ENCODE measurements around the gene CAND2. TPM values are rescaled to one million over a fixed set of nuclear protein-coding genes. Genes with fewer than 3 reads are reported as not detected.
A peak's percentile ranks its signal among the peaks of the same experiment; 100 is the strongest.

Gene CAND2
- total RNA-seq, 1 donor from 2014 or later = 76.2 TPM

DNA sequence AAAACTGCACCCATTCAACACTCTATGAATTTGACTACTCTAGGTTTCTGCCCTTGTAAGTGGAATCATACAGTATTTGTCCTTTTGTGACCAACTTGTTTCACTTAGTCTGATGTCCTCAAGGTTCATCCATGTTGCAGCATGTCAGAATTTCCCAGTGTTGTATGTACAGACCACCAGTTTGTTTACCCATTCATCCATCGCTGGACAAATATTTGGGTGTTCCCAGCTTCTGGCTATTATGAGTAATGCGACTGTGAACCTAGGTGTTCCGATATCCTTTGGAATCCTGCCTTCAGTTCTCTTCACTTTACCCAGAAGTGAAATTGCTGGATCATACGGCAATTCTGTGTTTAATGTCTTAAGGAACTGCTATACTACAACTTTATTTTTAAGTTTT, 32.3 kb downstream of the CAND2 start:
- H3K4me1 ChIP-seq = peaks cover 9% of the 10 kb centered on the region
- H3K36me3 ChIP-seq = peaks cover 93% of the 10 kb centered on the region
- intact Hi-C loops (cut with micrococcal nuclease) = no loop called here
- H3K4me3 ChIP-seq = no peak overlapping the region
- TF ChIP-seq, protein P1, sequence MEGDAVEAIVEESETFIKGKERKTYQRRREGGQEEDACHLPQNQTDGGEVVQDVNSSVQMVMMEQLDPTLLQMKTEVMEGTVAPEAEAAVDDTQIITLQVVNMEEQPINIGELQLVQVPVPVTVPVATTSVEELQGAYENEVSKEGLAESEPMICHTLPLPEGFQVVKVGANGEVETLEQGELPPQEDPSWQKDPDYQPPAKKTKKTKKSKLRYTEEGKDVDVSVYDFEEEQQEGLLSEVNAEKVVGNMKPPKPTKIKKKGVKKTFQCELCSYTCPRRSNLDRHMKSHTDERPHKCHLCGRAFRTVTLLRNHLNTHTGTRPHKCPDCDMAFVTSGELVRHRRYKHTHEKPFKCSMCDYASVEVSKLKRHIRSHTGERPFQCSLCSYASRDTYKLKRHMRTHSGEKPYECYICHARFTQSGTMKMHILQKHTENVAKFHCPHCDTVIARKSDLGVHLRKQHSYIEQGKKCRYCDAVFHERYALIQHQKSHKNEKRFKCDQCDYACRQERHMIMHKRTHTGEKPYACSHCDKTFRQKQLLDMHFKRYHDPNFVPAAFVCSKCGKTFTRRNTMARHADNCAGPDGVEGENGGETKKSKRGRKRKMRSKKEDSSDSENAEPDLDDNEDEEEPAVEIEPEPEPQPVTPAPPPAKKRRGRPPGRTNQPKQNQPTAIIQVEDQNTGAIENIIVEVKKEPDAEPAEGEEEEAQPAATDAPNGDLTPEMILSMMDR (IDR thresholded peaks at IDR 0.05; ENCODE audit: borderline replicate concordance) = no peak
- DNase-seq = no peak
- H3K9me3 ChIP-seq (replicated peaks) = no peaks in the 10 kb centered on the region
- no peak overlapping the region for H3K27ac ChIP-seq (replicated peaks)
- no peaks in the 10 kb centered on the region for H3K27me3 ChIP-seq (ENCODE audit: low read depth)

GRCh38 chr3:12829404-12829803, 32.9 kb downstream of the CAND2 start:
- TF ChIP-seq, protein P1 (IDR thresholded peaks at IDR 0.05; ENCODE audit: borderline replicate concordance) = no peak
- no peak overlapping the region for H3K27ac ChIP-seq (replicated peaks)
- H3K4me3 ChIP-seq = no peak overlapping the region
- DNase-seq = no peak
- H3K9me3 ChIP-seq (replicated peaks) = no peaks in the 10 kb centered on the region
- no peaks in the 10 kb centered on the region for H3K27me3 ChIP-seq (ENCODE audit: low read depth)
- intact Hi-C loops (cut with micrococcal nuclease) = no loop called here
- peaks cover 9% of the 10 kb centered on the region for H3K4me1 ChIP-seq
- peaks cover 98% of the 10 kb centered on the region for H3K36me3 ChIP-seq

- Histone ChIP-seq H3K9me3 (replicated peaks) (no peaks in the 10 kb centered on the region), H3K27ac (replicated peaks) (no peak overlapping the region), H3K36me3 (peaks cover 98% of the 10 kb centered on the region), H3K4me1 (peaks cover 9% of the 10 kb centered on the region), H3K27me3 (ENCODE audit: low read depth) (no peaks in the 10 kb centered on the region), H3K4me3 (no peak overlapping the region)
- DNase-seq = no peak
- TF ChIP-seq, protein P1 (IDR thresholded peaks at IDR 0.05; ENCODE audit: borderline replicate concordance) = no peak
- intact Hi-C loops (cut with micrococcal nuclease) = no loop called here
Measured at GRCh38 chr3:12829886-12830784, 33.7 kb downstream of the CAND2 start.

- peaks cover 98% of the 10 kb centered on the region for H3K36me3 ChIP-seq
- H3K27me3 ChIP-seq (ENCODE audit: low read depth) = no peaks in the 10 kb centered on the region
- H3K27ac ChIP-seq (replicated peaks) = no peak overlapping the region
- no peaks in the 10 kb centered on the region for H3K9me3 ChIP-seq (replicated peaks)
- intact Hi-C loops (cut with micrococcal nuclease) = no loop called here
- TF ChIP-seq, protein P1 (IDR thresholded peaks at IDR 0.05; ENCODE audit: borderline replicate concordance) = peak; percentile 14
- H3K4me1 ChIP-seq = peaks cover 9% of the 10 kb centered on the region
- no peak for DNase-seq
- H3K4me3 ChIP-seq = no peak overlapping the region
Measured at GRCh38 chr3:12830785-12831156, 34.3 kb downstream of the CAND2 start.

- TF ChIP-seq, protein P1 (IDR thresholded peaks at IDR 0.05; ENCODE audit: borderline replicate concordance) = no peak
- Histone ChIP-seq H3K4me3 (no peak overlapping the region), H3K36me3 (peaks cover 98% of the 10 kb centered on the region), H3K4me1 (peaks cover 10% of the 10 kb centered on the region), H3K27ac (replicated peaks) (no peak overlapping the region), H3K9me3 (replicated peaks) (no peaks in the 10 kb centered on the region), H3K27me3 (ENCODE audit: low read depth) (no peaks in the 10 kb centered on the region)
- no peak for DNase-seq
- intact Hi-C loops (cut with micrococcal nuclease) = no loop called here
Measured at GRCh38 chr3:12831301-12831866, 34.9 kb downstream of the CAND2 start.

Data from left ventricle myocardium inferior (tissue), 1 donor.